Nephron (organoid): ENCODE results near the gene TNS3.

Experiments used
- H3K27ac Mint-ChIP-seq, 3 experiments: 2 replicates each; pipeline ENCODE4 v1.8.0; 2020; ENCODE audit warnings: mixed read lengths in 3 of 3, mild to moderate bottlenecking in 2 of 3, moderate library complexity in 1 of 3
- H3K27me3 Mint-ChIP-seq: 2 replicates; pipeline ENCODE4 v1.8.0; 2021; ENCODE audit warnings: low read depth, mild to moderate bottlenecking, moderate library complexity, mixed read lengths
- H3K36me3 Mint-ChIP-seq: 2 replicates; pipeline ENCODE4 v1.8.0; 2020; ENCODE audit warnings: low read depth, mixed read lengths
- H3K4me1 Mint-ChIP-seq: 2 replicates; pipeline ENCODE4 v1.8.0; 2020; ENCODE audit warnings: mixed read lengths
- H3K4me3 Mint-ChIP-seq, 3 experiments: 2 replicates each; pipeline ENCODE4 v1.8.0; 2020; ENCODE audit warnings: mild to moderate bottlenecking in 3 of 3, mixed read lengths in 3 of 3, moderate library complexity in 2 of 3
- H3K9me3 Mint-ChIP-seq: 2 replicates; pipeline ENCODE4 v1.8.0; 2020; ENCODE audit warnings: mixed read lengths
- TF ChIP-seq, protein P1 (sequence below), 3 experiments: fragments of 200-600 bp; sonication (generic); IDR thresholded peaks; one replicate each; pipeline ENCODE4 v1.5.0; 2021; ENCODE audit warnings: antibody characterized with exemption in 3 of 3; ENCODE audit not compliant: unreplicated experiment in 3 of 3

The TNS3 gene

DNA sequence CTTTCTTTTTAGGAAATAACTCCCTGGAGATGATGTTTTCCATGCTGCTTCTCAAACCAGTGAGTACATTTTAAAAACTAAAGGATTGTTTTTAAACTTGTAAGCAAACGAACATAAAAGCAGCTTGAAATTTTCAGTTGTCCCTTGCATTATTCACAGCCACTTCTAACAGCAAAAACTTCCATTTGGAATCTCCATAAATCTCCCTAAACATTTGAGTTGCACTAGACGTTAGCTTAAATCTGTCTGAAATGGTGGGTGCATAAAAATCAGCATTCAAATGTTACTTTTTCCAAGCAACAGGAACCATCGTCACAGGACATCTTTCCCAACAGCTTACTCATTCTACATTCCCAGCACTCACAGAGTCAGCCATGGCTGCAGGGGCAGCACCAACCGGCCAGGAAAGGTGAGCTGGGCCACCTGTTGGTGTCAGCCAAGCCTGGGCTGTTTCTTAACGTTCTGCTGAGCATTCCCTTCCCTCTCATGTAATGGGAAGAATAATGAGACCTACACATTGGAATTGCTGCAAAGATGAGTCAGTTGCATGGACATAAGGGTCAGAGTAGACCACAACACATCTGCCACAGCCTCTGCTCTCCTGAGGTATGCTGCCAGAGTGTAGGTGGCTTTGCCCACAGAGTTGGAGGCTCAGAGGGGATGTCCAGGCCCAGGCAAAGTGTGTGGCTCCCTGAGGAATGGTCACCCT lies 163.2 kb downstream of the TNS3 start:
- Mint-ChIP-seq H3K9me3 (peaks cover 4% of the 10 kb centered on the region), H3K27me3 (no peaks in the 10 kb centered on the region)

DNA sequence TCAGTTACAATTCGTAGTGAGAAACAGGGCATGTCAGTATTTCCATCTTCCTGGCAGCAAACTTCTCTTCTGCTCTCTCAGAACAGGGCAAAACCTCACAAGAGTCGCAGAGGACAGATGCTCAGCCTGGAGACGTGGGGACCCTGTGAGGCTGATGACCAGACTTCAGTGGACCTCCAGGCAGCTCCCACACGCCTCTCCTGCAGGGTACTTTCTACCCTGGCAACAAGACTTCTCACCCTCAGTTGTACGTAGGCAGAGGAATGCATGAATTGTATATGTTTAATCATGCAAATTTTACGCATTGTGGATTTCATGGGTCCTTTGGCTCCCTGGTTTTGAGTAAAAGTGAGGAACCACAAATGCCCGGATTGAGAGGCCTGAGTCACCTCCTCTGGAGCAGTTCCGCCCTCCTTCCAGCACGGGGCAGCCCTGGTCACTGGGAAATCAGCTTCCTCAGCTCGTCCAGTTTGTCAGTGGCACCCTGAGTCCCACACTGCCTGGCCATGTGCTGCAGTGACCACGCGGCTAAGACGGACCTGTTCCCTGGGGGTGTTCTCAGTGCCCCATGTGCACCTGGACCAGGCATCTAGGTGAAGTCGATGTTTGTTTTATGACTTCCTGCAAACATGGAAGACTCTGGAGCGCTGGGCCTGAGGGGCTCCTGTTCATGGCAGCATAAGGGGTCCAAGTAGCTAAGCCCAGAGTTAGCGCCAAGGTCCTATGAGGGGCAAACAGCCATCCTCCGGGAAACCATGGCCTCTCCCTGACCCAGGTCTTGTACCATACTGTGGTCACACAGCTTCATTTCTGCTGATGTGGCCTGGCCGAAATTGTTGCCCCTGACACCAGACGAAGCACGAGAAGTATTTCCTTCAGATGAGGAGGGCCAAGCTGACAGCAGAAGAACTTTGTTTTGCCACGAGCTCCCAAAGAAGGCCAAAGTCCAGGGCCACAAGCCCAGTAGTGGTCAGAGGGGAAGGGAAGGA lies 165.1 kb downstream of the TNS3 start:
- Mint-ChIP-seq H3K36me3 (peaks cover 68% of the 10 kb centered on the region), H3K4me3 (no peak overlapping the region), H3K27ac (no peak overlapping the region), H3K4me1 (peaks cover 16% of the 10 kb centered on the region), H3K27me3 (no peaks in the 10 kb centered on the region), H3K9me3 (peaks cover 4% of the 10 kb centered on the region)
- TF ChIP-seq, protein P1, sequence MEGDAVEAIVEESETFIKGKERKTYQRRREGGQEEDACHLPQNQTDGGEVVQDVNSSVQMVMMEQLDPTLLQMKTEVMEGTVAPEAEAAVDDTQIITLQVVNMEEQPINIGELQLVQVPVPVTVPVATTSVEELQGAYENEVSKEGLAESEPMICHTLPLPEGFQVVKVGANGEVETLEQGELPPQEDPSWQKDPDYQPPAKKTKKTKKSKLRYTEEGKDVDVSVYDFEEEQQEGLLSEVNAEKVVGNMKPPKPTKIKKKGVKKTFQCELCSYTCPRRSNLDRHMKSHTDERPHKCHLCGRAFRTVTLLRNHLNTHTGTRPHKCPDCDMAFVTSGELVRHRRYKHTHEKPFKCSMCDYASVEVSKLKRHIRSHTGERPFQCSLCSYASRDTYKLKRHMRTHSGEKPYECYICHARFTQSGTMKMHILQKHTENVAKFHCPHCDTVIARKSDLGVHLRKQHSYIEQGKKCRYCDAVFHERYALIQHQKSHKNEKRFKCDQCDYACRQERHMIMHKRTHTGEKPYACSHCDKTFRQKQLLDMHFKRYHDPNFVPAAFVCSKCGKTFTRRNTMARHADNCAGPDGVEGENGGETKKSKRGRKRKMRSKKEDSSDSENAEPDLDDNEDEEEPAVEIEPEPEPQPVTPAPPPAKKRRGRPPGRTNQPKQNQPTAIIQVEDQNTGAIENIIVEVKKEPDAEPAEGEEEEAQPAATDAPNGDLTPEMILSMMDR (IDR thresholded peaks at IDR 0.05; ENCODE audit: unreplicated experiment in 3 of 3), result no peak

More for the DNA sequence above, 163.2 kb downstream of the TNS3 start:
- TF ChIP-seq, protein P1 (IDR thresholded peaks at IDR 0.05; ENCODE audit: unreplicated experiment in 3 of 3), result no peak
- no peak overlapping the region for H3K4me3 Mint-ChIP-seq
- peaks cover 73% of the 10 kb centered on the region for H3K36me3 Mint-ChIP-seq
- peaks cover 27% of the 10 kb centered on the region for H3K4me1 Mint-ChIP-seq
- H3K27ac Mint-ChIP-seq, result peak overlapping the region; percentile 49 to 65 (median 60)

DNA sequence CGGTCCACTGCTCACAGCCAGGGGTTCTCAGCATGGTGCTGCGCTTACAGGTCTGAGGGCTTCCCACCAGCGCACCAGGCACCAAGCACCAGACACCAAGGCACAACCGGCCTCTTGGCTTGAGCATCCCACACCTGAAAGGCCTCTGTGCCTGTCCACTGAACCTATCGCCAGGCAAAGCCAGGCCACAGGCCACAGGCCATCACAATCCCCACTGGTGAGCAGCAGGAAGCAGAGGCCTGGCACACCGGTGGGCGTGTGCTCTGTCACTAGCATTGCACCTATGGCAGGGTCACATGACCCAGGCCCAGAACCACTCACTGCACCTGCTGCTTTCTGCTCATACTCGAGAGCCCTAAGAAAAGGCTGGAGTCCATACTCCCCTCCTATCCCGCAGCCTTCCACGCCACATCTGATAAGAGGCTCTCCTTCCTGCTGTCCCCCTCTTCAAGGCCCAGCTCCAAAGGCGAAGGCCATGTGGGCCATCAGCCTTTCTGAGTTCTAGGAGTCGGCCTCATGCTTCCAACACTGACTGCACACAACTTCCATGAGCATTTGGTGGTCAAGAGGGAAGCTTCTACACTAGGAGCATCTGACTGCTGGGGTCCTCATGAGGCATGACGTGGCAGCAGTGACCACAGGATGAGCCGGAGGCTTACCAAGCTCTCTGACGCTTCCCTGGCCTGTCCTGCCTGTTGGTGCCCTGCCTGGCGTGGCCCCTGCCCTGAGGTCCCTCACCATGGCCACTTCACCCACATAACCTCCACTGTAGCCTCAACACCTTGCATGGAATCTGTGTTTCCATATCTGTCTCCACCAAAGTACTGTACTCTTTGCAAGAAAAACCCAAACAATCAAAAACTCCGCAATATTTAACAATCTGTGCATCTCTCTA lies 166.3 kb downstream of the TNS3 start:
- H3K27ac Mint-ChIP-seq, result no peak overlapping the region
- H3K4me3 Mint-ChIP-seq, result no peak overlapping the region
- peaks cover 4% of the 10 kb centered on the region for H3K9me3 Mint-ChIP-seq
- peaks cover 15% of the 10 kb centered on the region for H3K4me1 Mint-ChIP-seq
- H3K27me3 Mint-ChIP-seq, result no peaks in the 10 kb centered on the region
- TF ChIP-seq, protein P1 (IDR thresholded peaks at IDR 0.05; ENCODE audit: unreplicated experiment in 3 of 3), result no peak
- H3K36me3 Mint-ChIP-seq, result peaks cover 68% of the 10 kb centered on the region

DNA sequence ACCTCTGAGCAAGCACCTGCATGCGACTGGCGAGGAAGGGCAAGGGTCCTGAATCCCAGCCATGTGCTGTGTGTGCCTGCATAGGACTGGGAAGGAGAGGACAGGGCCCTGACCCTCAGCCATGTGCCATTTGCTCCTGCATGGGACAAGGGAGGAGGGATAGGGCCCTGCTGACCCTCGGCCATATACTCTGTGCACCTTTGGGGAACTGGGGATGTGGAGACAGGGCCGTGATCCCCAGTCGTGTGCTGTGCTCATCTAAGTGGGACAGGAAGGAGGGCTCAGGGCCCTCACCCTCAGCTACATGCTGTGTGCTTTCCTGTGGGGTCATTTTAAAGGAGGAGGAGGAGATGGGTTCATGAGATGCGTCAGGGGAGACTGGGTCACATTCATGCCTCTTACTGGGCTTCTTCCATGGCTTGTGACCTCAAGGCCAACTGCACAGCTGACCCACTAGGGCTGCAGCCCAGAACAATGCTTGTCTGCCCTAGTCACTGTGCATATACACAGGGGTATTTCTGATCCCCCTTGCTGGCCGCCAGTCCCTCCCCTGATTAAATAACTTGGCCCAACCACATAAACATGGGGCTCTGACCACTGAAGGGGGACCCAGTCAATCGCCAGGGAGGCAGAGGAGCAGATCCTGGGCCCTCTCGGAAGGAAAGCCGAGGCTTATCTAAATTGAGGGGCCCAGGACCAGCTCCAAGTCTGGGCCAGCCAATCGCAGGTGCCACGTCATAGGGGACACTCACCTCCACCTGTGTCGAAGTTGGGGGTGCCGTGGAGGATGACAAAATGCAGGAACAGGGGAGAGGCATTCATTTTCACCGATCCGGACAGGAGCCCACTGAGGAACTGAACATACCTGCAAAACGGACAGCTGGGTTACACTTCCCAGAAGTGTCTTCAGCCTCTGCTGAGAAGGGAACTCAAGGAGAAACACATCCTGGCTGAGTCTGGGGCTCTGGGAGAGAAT lies 167.3 kb downstream of the TNS3 start:
- peaks cover 10% of the 10 kb centered on the region for H3K4me1 Mint-ChIP-seq
- TF ChIP-seq, protein P1 (IDR thresholded peaks at IDR 0.05; ENCODE audit: unreplicated experiment in 3 of 3), result no peak
- peaks cover 59% of the 10 kb centered on the region for H3K36me3 Mint-ChIP-seq
- no peaks in the 10 kb centered on the region for H3K9me3 Mint-ChIP-seq
- no peak overlapping the region for H3K27ac Mint-ChIP-seq
- H3K4me3 Mint-ChIP-seq, result no peak overlapping the region
- no peaks in the 10 kb centered on the region for H3K27me3 Mint-ChIP-seq
